Tibial artery (tissue), 4 donors: ENCODE results near the gene NKX2-2.

Source experiments
- DNase-seq, 2 donors: peaks; one replicate each; pipeline ENCODE4 v3.0.0-alpha.2; 2019
- H3K27ac ChIP-seq, 2 donors: fragments of 200-600 bp; sonication (generic) in 1 of 2; 1 replicate in 1 of 2; 2 replicates in 1 of 2; pipeline ENCODE4 v1.5.1; 2018 to 2019; ENCODE audit warnings: mild to moderate bottlenecking in 1 of 2
- H3K27me3 ChIP-seq, 2 donors: fragments of 200-600 bp; sonication (generic) in 1 of 2; one replicate each; pipeline versions ENCODE4 v1.5.1 to v1.6.0; 2016 to 2019
- H3K36me3 ChIP-seq, 3 donors: fragments of 200-600 bp; sonication (generic) in 2 of 3; one replicate each; pipeline ENCODE4 v1.5.1; 2016 to 2019; ENCODE audit warnings: mild to moderate bottlenecking in 2 of 3
- H3K4me1 ChIP-seq, 4 donors: fragments of 200-600 bp; sonication (generic) in 2 of 4; 1 replicate in 3 of 4; 2 replicates in 1 of 4; pipeline ENCODE4 v1.5.1; 2016 to 2019
- H3K4me3 ChIP-seq, 2 donors: fragments of 200-600 bp; sonication (generic) in 1 of 2; 1 replicate in 1 of 2; 2 replicates in 1 of 2; pipeline ENCODE4 v1.5.1; 2018 to 2019; ENCODE audit warnings: mild to moderate bottlenecking in 2 of 2
- H3K9me3 ChIP-seq, 3 donors: fragments of 200-600 bp; sonication (generic) in 1 of 3; one replicate each; pipeline ENCODE4 v1.5.1; 2016 to 2019
- CTCF ChIP-seq, 2 experiments: fragments of 200-600 bp in 1 of 2; fragments of 450-650 bp in 1 of 2; IDR thresholded peaks; one replicate each; pipeline ENCODE4 v1.5.1; 2017 to 2019; ENCODE audit warnings: antibody characterized with exemption in 2 of 2, mild to moderate bottlenecking in 1 of 2, moderate library complexity in 1 of 2
- intact Hi-C: fragments of 100-400 bp; cut with DNase I; formaldehyde crosslinking; loops from one replicate; pipeline ENCODE4 v1.15.0; 2023; ENCODE audit warnings: low total_unique reads

NKX2-2 gene

GRCh38 chr20:21509597-21510371 is 4.1 kb downstream of the NKX2-2 start:
- Histone ChIP-seq H3K27me3 (peaks cover 9 to 100% of the 10 kb centered on the region in 2 donors), H3K27ac (no peak overlapping the region), H3K4me3 (peak overlapping the region; percentile 19 to 45), H3K9me3 (no peaks in the 10 kb centered on the region), H3K36me3 (no peaks in the 10 kb centered on the region), H3K4me1 (peaks cover 0 to 74% (median 64%) of the 10 kb centered on the region in 4 donors)
- TF ChIP-seq CTCF (IDR thresholded peaks at IDR 0.05): no peak
- DNase-seq: no peak
- intact Hi-C loops: loop anchor here (5.0 kb wide), 1 partner anchor 272 kb away; no protein-coding TSS in a partner anchor

- no peak for DNase-seq
- H3K27me3 ChIP-seq: peaks cover 9 to 100% of the 10 kb centered on the region in 2 donors
- intact Hi-C loops: loop anchor here (5.0 kb wide), 1 partner anchor 272 kb away; no protein-coding TSS in a partner anchor
- H3K4me3 ChIP-seq: no peak overlapping the region
- H3K36me3 ChIP-seq: no peaks in the 10 kb centered on the region
- no peak overlapping the region for H3K27ac ChIP-seq
- H3K9me3 ChIP-seq: no peaks in the 10 kb centered on the region
- no peak for TF ChIP-seq CTCF (IDR thresholded peaks at IDR 0.05)
- H3K4me1 ChIP-seq: peaks cover 0 to 68% (median 58%) of the 10 kb centered on the region in 4 donors
Measured at GRCh38 chr20:21509079-21509596, 4.7 kb downstream of the NKX2-2 start.

- Histone ChIP-seq H3K27me3 (peaks cover 9 to 99% of the 10 kb centered on the region in 2 donors), H3K4me3 (no peak overlapping the region), H3K9me3 (no peaks in the 10 kb centered on the region)
Measured at GRCh38 chr20:21508230-21509078, 5.4 kb downstream of the NKX2-2 start.

GRCh38 chr20:21507400-21508229 is 6.2 kb downstream of the NKX2-2 start:
- intact Hi-C loops: loop anchor here (5.0 kb wide), 1 partner anchor 270 kb away; no protein-coding TSS in a partner anchor
- H3K36me3 ChIP-seq: no peaks in the 10 kb centered on the region
- no peak for DNase-seq
- H3K4me1 ChIP-seq: peaks cover 0 to 53% (median 42%) of the 10 kb centered on the region in 4 donors
- no peak for TF ChIP-seq CTCF (IDR thresholded peaks at IDR 0.05)
- H3K9me3 ChIP-seq: no peaks in the 10 kb centered on the region
- H3K27ac ChIP-seq: no peak overlapping the region
- no peak overlapping the region for H3K4me3 ChIP-seq
- peaks cover 9 to 95% of the 10 kb centered on the region in 2 donors for H3K27me3 ChIP-seq

More at GRCh38 chr20:21508230-21509078, 5.4 kb downstream of the NKX2-2 start:
- DNase-seq: no peak
- no peak overlapping the region for H3K27ac ChIP-seq
- intact Hi-C loops: loop anchor here (5.0 kb wide), 1 partner anchor 271 kb away; no protein-coding TSS in a partner anchor
- H3K4me1 ChIP-seq: peaks cover 0 to 61% (median 51%) of the 10 kb centered on the region in 4 donors
- TF ChIP-seq CTCF (IDR thresholded peaks at IDR 0.05): no peak
- no peaks in the 10 kb centered on the region for H3K36me3 ChIP-seq
